ENCODE data around the gene NACC2. TPM values are rescaled to one million over a fixed set of nuclear protein-coding genes. Genes with fewer than 3 reads are reported as not detected.

Gene NACC2
- total RNA-seq, 1 experiment from 2014 or later: not detected

GRCh38 chr9:136048560-136049411 lies 46.3 kb downstream of the NACC2 start:
- no peaks in the 10 kb centered on the region for H3K27me3 ChIP-seq (ENCODE audit: low read length)
- no peaks in the 10 kb centered on the region for H3K9me2 ChIP-seq (replicated peaks; ENCODE audit: insufficient read depth, low read length)
- H3K79me2 ChIP-seq (ENCODE audit: low read length): no peaks in the 10 kb centered on the region
- no peak overlapping the region for H3K4me3 ChIP-seq (ENCODE audit: low read length)
- H4K20me1 ChIP-seq (ENCODE audit: insufficient read depth, low read depth, low read length): peaks cover 3% of the 10 kb centered on the region; the same call in 1 of the 2 replicates
- DNase-seq: no peak
- no peak overlapping the region for H3K27ac ChIP-seq (ENCODE audit: low read length)
- no peak overlapping the region for H2AFZ ChIP-seq (ENCODE audit: low read length)
- H3K4me2 ChIP-seq (ENCODE audit: low read depth, low read length, poor library complexity, severe bottlenecking): no peak overlapping the region
- H3K36me3 ChIP-seq (ENCODE audit: insufficient read depth, low read length): no peaks in the 10 kb centered on the region
- H3K9ac ChIP-seq (ENCODE audit: low read length): no peak overlapping the region
- H3K9me3 ChIP-seq (ENCODE audit: low read length): no peaks in the 10 kb centered on the region
- no peaks in the 10 kb centered on the region for H3K4me1 ChIP-seq (ENCODE audit: low read length)

- DNase-seq: no peak
- H4K20me1 ChIP-seq (ENCODE audit: insufficient read depth, low read depth, low read length): 0 out of 2 replicates have a peak, but pooled peaks cover 3% of the 10 kb centered on the region
- H3K27me3 ChIP-seq (ENCODE audit: low read length): no peaks in the 10 kb centered on the region
- H3K27ac ChIP-seq (ENCODE audit: low read length): no peak overlapping the region
- H3K9me2 ChIP-seq (replicated peaks; ENCODE audit: insufficient read depth, low read length): no peaks in the 10 kb centered on the region
- H3K79me2 ChIP-seq (ENCODE audit: low read length): no peaks in the 10 kb centered on the region
- no peaks in the 10 kb centered on the region for H3K9me3 ChIP-seq (ENCODE audit: low read length)
- H3K4me3 ChIP-seq (ENCODE audit: low read length): no peak overlapping the region
- no peak overlapping the region for H3K4me2 ChIP-seq (ENCODE audit: low read depth, low read length, poor library complexity, severe bottlenecking)
- H2AFZ ChIP-seq (ENCODE audit: low read length): no peak overlapping the region
- H3K4me1 ChIP-seq (ENCODE audit: low read length): no peaks in the 10 kb centered on the region
- no peaks in the 10 kb centered on the region for H3K36me3 ChIP-seq (ENCODE audit: insufficient read depth, low read length)
- H3K9ac ChIP-seq (ENCODE audit: low read length): no peak overlapping the region
These were observed 47.1 kb downstream of the NACC2 start for GRCh38 chr9:136047775-136048559.

DNA sequence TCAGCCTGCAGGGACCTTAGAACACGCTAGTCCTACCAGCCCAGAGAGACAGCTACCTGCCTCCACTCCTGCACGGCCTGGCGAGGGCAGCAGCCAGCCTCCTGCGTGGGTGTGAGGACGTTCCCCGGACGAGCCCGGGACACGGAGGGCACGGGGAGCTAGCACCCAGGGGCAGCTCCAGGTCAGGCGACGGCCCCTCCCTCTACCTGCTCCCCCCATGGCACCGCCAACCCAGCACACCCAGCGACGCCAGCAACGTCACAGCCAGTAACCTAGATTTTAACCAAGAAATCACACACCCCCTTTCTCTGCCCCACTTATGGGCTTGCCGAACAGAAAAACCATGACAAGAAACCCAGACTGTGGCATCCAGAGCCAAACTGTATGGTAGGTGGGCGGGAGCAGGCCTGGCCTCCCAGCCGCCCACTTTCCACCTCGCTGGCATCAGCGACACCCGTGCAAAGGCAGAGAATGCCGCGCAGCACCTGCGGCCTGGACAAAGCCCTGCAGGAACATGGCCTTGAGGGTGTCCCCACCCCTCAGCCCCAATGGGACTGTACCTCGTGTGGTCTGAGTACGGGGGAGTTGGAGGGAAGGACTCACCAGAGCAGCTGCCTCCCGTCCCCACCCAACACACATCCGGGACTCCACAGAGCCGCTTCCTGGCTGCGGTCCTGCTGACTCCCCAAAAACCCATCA lies 47.9 kb downstream of the NACC2 start:
- Histone ChIP-seq H3K79me2 (ENCODE audit: low read length) (no peaks in the 10 kb centered on the region), H3K9me3 (ENCODE audit: low read length) (no peaks in the 10 kb centered on the region), H3K4me2 (ENCODE audit: low read depth, low read length, poor library complexity, severe bottlenecking) (no peak overlapping the region), H3K9me2 (replicated peaks; ENCODE audit: insufficient read depth, low read length) (no peaks in the 10 kb centered on the region), H3K4me3 (ENCODE audit: low read length) (no peak overlapping the region), H2AFZ (ENCODE audit: low read length) (no peak overlapping the region), H3K9ac (ENCODE audit: low read length) (no peak overlapping the region), H4K20me1 (ENCODE audit: insufficient read depth, low read depth, low read length) (0 out of 2 replicates have a peak, but pooled peaks cover 3% of the 10 kb centered on the region), H3K27ac (ENCODE audit: low read length) (no peak overlapping the region), H3K27me3 (ENCODE audit: low read length) (no peaks in the 10 kb centered on the region), H3K36me3 (ENCODE audit: insufficient read depth, low read length) (no peaks in the 10 kb centered on the region), H3K4me1 (ENCODE audit: low read length) (no peaks in the 10 kb centered on the region)
- no peak for DNase-seq

- no peak overlapping the region for H3K4me3 ChIP-seq (ENCODE audit: low read length)
- no peak overlapping the region for H3K27ac ChIP-seq (ENCODE audit: low read length)
- H4K20me1 ChIP-seq (ENCODE audit: insufficient read depth, low read depth, low read length): 0 out of 2 replicates have a peak, but pooled peaks cover 3% of the 10 kb centered on the region
- no peaks in the 10 kb centered on the region for H3K27me3 ChIP-seq (ENCODE audit: low read length)
- no peaks in the 10 kb centered on the region for H3K79me2 ChIP-seq (ENCODE audit: low read length)
- H3K4me1 ChIP-seq (ENCODE audit: low read length): no peaks in the 10 kb centered on the region
- H3K4me2 ChIP-seq (ENCODE audit: low read depth, low read length, poor library complexity, severe bottlenecking): no peak overlapping the region
- no peak for DNase-seq
- H3K36me3 ChIP-seq (ENCODE audit: insufficient read depth, low read length): no peaks in the 10 kb centered on the region
- H3K9me2 ChIP-seq (replicated peaks; ENCODE audit: insufficient read depth, low read length): no peaks in the 10 kb centered on the region
- no peak overlapping the region for H2AFZ ChIP-seq (ENCODE audit: low read length)
- H3K9me3 ChIP-seq (ENCODE audit: low read length): no peaks in the 10 kb centered on the region
- H3K9ac ChIP-seq (ENCODE audit: low read length): no peak overlapping the region
These were observed 48.6 kb downstream of the NACC2 start for GRCh38 chr9:136046554-136046920.

GRCh38 chr9:136045595-136046553 lies 49.2 kb downstream of the NACC2 start:
- Histone ChIP-seq H3K36me3 (ENCODE audit: insufficient read depth, low read length) (no peaks in the 10 kb centered on the region), H3K4me1 (ENCODE audit: low read length) (no peaks in the 10 kb centered on the region), H3K9ac (ENCODE audit: low read length) (no peak overlapping the region), H2AFZ (ENCODE audit: low read length) (no peak overlapping the region), H3K27me3 (ENCODE audit: low read length) (no peaks in the 10 kb centered on the region), H3K4me2 (ENCODE audit: low read depth, low read length, poor library complexity, severe bottlenecking) (no peak overlapping the region), H3K4me3 (ENCODE audit: low read length) (no peak overlapping the region), H3K79me2 (ENCODE audit: low read length) (no peaks in the 10 kb centered on the region), H4K20me1 (ENCODE audit: insufficient read depth, low read depth, low read length) (0 out of 2 replicates have a peak, but pooled peaks cover 3% of the 10 kb centered on the region), H3K27ac (ENCODE audit: low read length) (no peak overlapping the region), H3K9me3 (ENCODE audit: low read length) (no peaks in the 10 kb centered on the region), H3K9me2 (replicated peaks; ENCODE audit: insufficient read depth, low read length) (no peaks in the 10 kb centered on the region)
- no peak for DNase-seq

GRCh38 chr9:136044971-136045594 lies 50.0 kb downstream of the NACC2 start:
- H3K9me2 ChIP-seq (replicated peaks; ENCODE audit: insufficient read depth, low read length): no peaks in the 10 kb centered on the region
- H3K4me3 ChIP-seq (ENCODE audit: low read length): no peak overlapping the region
- H3K27ac ChIP-seq (ENCODE audit: low read length): no peak overlapping the region
- no peak overlapping the region for H3K9ac ChIP-seq (ENCODE audit: low read length)
- H3K4me1 ChIP-seq (ENCODE audit: low read length): no peaks in the 10 kb centered on the region
- no peak overlapping the region for H3K4me2 ChIP-seq (ENCODE audit: low read depth, low read length, poor library complexity, severe bottlenecking)
- H3K9me3 ChIP-seq (ENCODE audit: low read length): no peaks in the 10 kb centered on the region
- DNase-seq: no peak
- 0 out of 2 replicates have a peak, but pooled peaks cover 3% of the 10 kb centered on the region for H4K20me1 ChIP-seq (ENCODE audit: insufficient read depth, low read depth, low read length)
- H3K36me3 ChIP-seq (ENCODE audit: insufficient read depth, low read length): no peaks in the 10 kb centered on the region
- H3K79me2 ChIP-seq (ENCODE audit: low read length): no peaks in the 10 kb centered on the region
- H3K27me3 ChIP-seq (ENCODE audit: low read length): no peaks in the 10 kb centered on the region
- H2AFZ ChIP-seq (ENCODE audit: low read length): no peak overlapping the region

GRCh38 chr9:136044207-136044970 lies 50.7 kb downstream of the NACC2 start:
- DNase-seq: no peak
- H3K4me1 ChIP-seq (ENCODE audit: low read length): no peaks in the 10 kb centered on the region
- H2AFZ ChIP-seq (ENCODE audit: low read length): no peak overlapping the region
- no peaks in the 10 kb centered on the region for H3K36me3 ChIP-seq (ENCODE audit: insufficient read depth, low read length)
- no peaks in the 10 kb centered on the region for H3K9me2 ChIP-seq (replicated peaks; ENCODE audit: insufficient read depth, low read length)
- H3K9me3 ChIP-seq (ENCODE audit: low read length): 0 out of 2 replicates have a peak, but pooled peaks cover under 1% of the 10 kb centered on the region
- H3K4me2 ChIP-seq (ENCODE audit: low read depth, low read length, poor library complexity, severe bottlenecking): no peak overlapping the region
- H3K27ac ChIP-seq (ENCODE audit: low read length): no peak overlapping the region
- 0 out of 2 replicates have a peak, but pooled peaks cover 3% of the 10 kb centered on the region for H4K20me1 ChIP-seq (ENCODE audit: insufficient read depth, low read depth, low read length)
- no peak overlapping the region for H3K4me3 ChIP-seq (ENCODE audit: low read length)
- H3K27me3 ChIP-seq (ENCODE audit: low read length): no peaks in the 10 kb centered on the region
- no peaks in the 10 kb centered on the region for H3K79me2 ChIP-seq (ENCODE audit: low read length)
- H3K9ac ChIP-seq (ENCODE audit: low read length): no peak overlapping the region

Data from Karpas-422 (cell line).